Urinary bladder (tissue), 4 donors: ENCODE data around the gene IL31RA. TPM values are rescaled to one million over a fixed set of nuclear protein-coding genes. Genes with fewer than 3 reads are reported as not detected.

Source experiments
- DNase-seq: peaks from one replicate; pipeline ENCODE4 v3.0.0-alpha.2; 2015; ENCODE audit errors: extremely low spot score
- H3K27ac ChIP-seq: one replicate; pipeline ENCODE4 v1.5.1; 2013; ENCODE audit warnings: low read depth, mild to moderate bottlenecking, moderate library complexity
- H3K36me3 ChIP-seq: one replicate; pipeline ENCODE4 v1.6.1; 2013; ENCODE audit warnings: mild to moderate bottlenecking, moderate library complexity; ENCODE audit not compliant: insufficient read depth
- H3K4me1 ChIP-seq: one replicate; pipeline ENCODE4 v1.6.1; 2013; ENCODE audit warnings: mild to moderate bottlenecking, moderate library complexity; ENCODE audit not compliant: insufficient read depth
- H3K4me3 ChIP-seq: one replicate; pipeline ENCODE4 v1.5.1; 2013; ENCODE audit warnings: low read depth, low read length
- WGBS: extraction: QIAGEN DNeasy Blood & Tissue Kit; methylation state at CpG from one replicate; pipeline ENCODE4 v1.1.7; 2013; 5-methylcytosine and 5-hydroxymethylcytosine counted together
- polyA plus RNA-seq: library from polyadenylated mRNA; stranded (reverse); fragments of 200-250 nt; gene quantifications from one replicate; pipeline ENCODE4 v1.2.3, GENCODE V29; 2013
- total RNA-seq: library from RNA; depleted of rRNA; stranded (reverse); fragments of >200 nt; gene quantifications from one replicate; pipeline ENCODE4 v1.2.3, GENCODE V29; 2014
- donor health status: healthy with polysubstance abuse.
- donor health status: healthy.

Gene IL31RA
- total and polyA plus RNA-seq, 2 donors: 0.26 TPM; not detected in 1

DNA sequence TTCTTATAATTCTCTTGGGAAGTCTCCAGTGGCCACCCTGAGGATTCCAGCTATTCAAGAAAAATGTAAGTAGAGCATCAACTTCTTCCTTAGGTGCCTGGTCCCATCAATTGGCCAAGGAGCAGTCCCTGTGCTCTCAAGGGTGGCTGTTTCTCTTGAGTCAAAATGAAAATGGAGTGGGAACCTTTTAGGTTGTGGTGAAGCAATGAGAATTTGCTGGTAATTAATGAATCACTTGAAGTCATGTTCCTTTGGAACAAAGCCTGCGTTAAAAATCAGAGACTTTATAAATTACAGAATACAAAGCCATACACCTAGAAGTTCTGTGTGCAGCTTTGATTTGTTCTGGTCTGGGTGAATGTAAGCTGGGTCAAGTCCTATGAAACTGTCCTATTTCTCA, 48.9 kb downstream of the IL31RA start:
- 92% methylated on average over 1 of the region's 1 CpG for WGBS
- no peak overlapping the region for H3K4me3 ChIP-seq
- no peak for DNase-seq

GRCh38 chr5:55900776-55901175, 49.6 kb downstream of the IL31RA start:
- H3K4me3 ChIP-seq: no peak overlapping the region
- no peaks in the 10 kb centered on the region for H3K4me1 ChIP-seq
- H3K27ac ChIP-seq: no peak overlapping the region
- DNase-seq: no peak
- no peaks in the 10 kb centered on the region for H3K36me3 ChIP-seq

More for the DNA sequence above, 48.9 kb downstream of the IL31RA start:
- H3K36me3 ChIP-seq: no peaks in the 10 kb centered on the region
- H3K27ac ChIP-seq: no peak overlapping the region
- H3K4me1 ChIP-seq: no peaks in the 10 kb centered on the region

GRCh38 chr5:55902696-55903095, 51.5 kb downstream of the IL31RA start:
- H3K4me3 ChIP-seq: no peak overlapping the region
- no peak overlapping the region for H3K27ac ChIP-seq
- H3K4me1 ChIP-seq: no peaks in the 10 kb centered on the region
- no peak for DNase-seq
- no peaks in the 10 kb centered on the region for H3K36me3 ChIP-seq
- WGBS: 88% methylated on average over 5 of the region's 5 CpGs

DNA sequence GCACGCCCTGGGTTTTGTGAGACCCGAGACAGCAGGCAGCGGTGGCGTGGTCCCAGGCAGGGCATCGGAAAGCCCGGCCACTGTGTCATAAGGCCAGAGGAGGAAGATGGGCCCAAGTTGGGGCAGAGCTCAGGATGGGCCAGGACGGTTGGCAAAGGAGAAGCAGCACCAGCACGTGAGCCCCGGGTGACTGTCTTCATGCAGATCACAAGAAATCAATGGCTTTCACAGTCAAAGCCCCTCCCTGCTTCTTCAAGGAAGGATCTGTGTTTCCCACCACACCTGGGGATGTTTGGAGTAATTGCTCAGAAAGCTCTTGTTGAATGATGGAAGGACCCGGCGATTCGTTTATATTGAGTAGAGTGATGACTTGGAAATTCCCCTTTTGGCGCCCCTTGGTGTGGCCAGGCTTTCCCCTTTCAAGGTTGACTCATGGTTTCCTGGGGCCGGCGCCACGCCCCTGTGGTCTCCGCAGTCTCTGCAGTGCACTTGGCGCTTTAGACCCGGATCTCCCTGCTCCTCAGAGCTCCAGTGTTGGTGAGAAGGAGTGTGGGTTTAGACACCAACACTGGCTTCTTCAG, 52.1 kb downstream of the IL31RA start:
- no peak overlapping the region for H3K4me3 ChIP-seq
- DNase-seq: no peak
- no peaks in the 10 kb centered on the region for H3K36me3 ChIP-seq
- no peaks in the 10 kb centered on the region for H3K4me1 ChIP-seq
- WGBS: 85% methylated on average over 19 of the region's 19 CpGs
- no peak overlapping the region for H3K27ac ChIP-seq

DNA sequence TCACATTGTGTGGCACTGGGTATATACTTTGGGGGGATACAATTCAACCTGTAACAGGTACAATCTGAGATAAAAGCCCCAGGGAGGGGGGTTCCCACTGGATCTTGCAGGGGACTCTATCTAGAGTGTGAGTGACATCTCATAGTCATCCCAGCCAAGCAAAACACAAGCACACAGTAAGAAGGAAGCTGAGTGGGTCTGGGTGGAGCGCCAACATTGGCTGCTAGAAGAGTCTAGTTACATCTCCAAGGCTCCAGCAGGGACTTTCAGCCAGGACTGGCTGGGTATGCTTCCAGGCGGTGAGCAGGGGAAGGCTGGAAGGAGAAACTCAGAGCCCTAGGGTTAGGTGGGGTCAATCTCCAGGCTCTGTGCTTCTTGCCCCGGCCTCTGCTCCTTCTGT, 53.0 kb downstream of the IL31RA start:
- Histone ChIP-seq H3K4me3 (no peak overlapping the region), H3K36me3 (no peaks in the 10 kb centered on the region), H3K4me1 (no peaks in the 10 kb centered on the region), H3K27ac (no peak overlapping the region)
- WGBS: 96% methylated on average over 3 of the region's 3 CpGs
- no peak for DNase-seq

GRCh38 chr5:55905251-55905650, 54.1 kb downstream of the IL31RA start:
- Histone ChIP-seq H3K4me1 (no peaks in the 10 kb centered on the region), H3K4me3 (no peak overlapping the region), H3K36me3 (no peaks in the 10 kb centered on the region), H3K27ac (no peak overlapping the region)
- 77% methylated on average over 4 of the region's 4 CpGs for WGBS
- no peak for DNase-seq

DNA sequence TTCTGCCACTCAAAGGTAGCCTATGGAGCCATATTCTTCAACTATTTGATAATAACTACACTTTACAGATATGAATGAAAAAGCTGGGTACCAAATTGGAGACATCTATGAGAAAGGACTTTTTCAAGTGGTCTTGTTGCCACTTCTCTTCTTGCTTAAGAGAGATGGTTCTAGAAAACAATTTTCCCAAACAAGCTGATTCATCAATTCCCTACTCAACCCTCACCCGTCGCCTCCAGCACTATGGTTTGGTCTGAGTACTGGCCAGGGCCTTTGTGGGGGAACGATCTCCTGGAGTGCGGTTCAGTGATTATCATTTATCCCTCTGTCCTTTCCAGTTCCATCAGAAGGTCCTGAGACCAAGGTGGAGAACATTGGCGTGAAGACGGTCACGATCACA, 56.8 kb downstream of the IL31RA start:
- H3K36me3 ChIP-seq: no peaks in the 10 kb centered on the region
- H3K4me1 ChIP-seq: no peaks in the 10 kb centered on the region
- 97% methylated on average over 7 of the region's 7 CpGs for WGBS
- no peak overlapping the region for H3K4me3 ChIP-seq
- DNase-seq: no peak
- no peak overlapping the region for H3K27ac ChIP-seq

DNA sequence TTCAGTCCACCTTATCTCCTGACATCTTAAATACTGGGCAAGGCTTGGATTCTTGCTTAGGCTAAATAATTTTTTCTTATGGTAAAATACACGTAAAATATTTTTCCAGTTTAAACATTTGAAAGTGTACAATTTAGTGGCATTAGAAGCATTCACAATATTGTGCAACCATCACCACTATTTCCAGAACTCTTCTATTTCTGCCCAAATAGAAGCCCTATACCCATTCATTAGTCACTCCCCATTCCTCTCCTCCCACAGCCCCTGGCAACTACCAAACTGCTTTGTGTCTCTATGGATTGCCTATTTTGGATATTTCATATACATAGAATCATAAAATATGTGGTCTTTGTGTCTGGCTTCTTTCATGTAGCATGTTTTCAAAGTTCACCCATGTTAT, 57.6 kb downstream of the IL31RA start:
- no peaks in the 10 kb centered on the region for H3K36me3 ChIP-seq
- no peaks in the 10 kb centered on the region for H3K4me1 ChIP-seq
- no peak for DNase-seq
- H3K27ac ChIP-seq: no peak overlapping the region
- 82% methylated on average over 1 of the region's 1 CpG for WGBS
- no peak overlapping the region for H3K4me3 ChIP-seq

DNA sequence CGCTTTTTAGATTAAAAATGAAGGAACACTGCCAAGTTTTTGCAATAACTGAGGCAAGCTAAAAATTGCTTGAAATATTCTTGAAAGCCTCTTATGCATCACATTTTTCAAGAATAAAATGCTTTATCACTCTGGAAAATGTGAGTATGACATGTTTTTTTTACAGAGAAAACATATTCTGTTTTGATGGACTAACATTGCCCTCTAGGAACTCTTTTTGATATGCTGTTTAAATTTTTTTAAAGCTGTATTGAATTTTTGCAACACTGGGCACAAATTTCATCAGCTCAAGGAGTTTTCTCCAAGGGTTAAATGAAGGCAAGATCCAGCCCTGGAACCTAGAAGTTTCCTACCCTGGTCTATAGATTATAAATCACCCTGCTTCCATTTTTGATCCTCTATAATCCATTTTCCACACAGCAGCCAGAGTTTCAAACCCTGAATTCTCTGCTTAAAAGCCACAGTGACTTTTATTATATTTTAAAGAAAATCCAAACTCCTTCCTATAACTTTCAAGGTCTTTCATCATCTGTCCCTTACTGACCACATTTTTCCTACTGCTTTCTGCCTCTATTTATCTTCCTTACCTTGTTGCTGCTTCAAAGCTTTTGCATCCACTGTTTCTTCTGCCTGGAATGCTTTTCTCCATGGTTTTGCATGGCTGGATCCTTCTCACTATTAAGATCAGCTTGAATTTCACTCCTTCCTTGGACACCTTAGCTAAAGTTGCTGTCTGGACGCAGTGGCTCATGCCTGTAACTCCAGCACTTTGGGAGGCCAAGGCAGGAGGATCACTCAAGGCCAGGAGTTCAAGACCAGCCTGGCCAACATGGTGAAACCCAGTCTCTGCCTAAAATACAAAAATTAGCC, 60.9 kb downstream of the IL31RA start:
- no peak for DNase-seq
- no peak overlapping the region for H3K4me3 ChIP-seq
- no peaks in the 10 kb centered on the region for H3K4me1 ChIP-seq
- no peak overlapping the region for H3K27ac ChIP-seq
- no peaks in the 10 kb centered on the region for H3K36me3 ChIP-seq
- 59% methylated on average over 2 of the region's 2 CpGs for WGBS

DNA sequence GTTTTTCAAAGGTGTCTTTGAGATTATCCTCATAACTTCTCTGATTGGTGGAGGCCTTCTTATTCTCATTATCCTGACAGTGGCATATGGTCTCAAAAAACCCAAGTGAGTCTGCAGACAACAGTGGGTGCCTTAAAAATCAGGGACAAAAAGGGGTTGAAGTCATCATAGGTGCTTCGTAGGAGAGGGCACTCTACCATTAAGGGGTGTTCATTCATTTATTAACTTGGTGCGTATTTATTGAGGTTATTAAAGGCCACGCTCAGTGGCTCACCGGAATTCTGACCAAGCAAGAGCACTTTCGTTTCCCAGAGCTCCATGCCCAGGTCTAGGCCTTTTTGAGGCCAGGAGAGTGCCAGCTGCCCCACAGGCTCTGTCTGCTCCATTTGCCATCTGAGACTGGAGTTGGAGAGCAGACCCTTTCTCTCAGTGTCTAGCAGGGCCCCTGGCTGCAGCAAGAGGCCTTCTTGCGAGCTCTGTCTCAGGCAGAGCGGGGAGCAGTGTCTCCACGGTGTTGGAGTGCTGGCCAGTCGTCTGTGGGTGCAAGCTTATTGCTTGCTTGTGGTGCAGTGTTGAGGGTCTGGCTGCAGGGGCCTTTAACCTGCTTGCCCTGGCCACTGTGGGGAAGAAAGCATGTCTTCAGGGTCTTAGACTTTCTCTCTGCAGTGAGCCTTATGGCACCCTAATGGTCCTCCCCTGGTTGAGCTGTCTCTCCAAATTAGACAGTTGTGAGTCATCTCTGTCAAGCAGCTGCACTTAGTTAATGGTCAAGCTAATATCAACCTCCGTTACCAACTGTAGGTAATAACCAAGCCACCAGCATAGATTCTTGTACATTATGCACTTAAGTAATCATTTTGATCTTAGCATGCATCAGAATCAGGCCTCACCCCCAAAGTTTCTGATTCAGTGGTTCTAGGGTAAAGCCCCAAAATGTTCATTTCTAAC, 62.6 kb downstream of the IL31RA start:
- Histone ChIP-seq H3K4me1 (no peaks in the 10 kb centered on the region), H3K27ac (no peak overlapping the region), H3K4me3 (no peak overlapping the region), H3K36me3 (no peaks in the 10 kb centered on the region)
- 92% methylated on average over 10 of the region's 10 CpGs for WGBS
- no peak for DNase-seq

- Histone ChIP-seq H3K4me1 (no peaks in the 10 kb centered on the region), H3K27ac (no peak overlapping the region), H3K36me3 (no peaks in the 10 kb centered on the region), H3K4me3 (no peak overlapping the region)
- no peak for DNase-seq
- 99% methylated on average over 2 of the region's 2 CpGs for WGBS
These were observed 63.8 kb downstream of the IL31RA start for GRCh38 chr5:55914971-55915370.

DNA sequence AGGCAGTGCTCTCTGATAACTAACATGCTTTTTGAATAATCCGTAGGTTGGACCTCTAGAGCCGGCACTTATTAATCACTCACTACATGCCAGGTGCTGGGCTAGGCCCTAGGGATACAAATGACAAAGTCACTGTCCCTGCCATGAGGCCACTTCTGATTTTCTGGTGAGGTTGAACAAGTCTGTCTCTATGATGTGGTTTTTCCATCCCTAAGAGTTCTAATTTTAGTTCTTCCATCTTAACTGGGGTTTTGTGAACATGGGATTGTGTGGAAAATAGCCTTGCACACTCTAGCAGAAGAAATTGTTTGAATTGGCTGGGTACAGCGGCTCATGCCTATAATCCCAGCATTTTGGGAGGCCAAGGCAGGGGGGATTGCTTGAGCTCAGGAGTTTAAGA, 64.6 kb downstream of the IL31RA start:
- no peak for DNase-seq
- Histone ChIP-seq H3K36me3 (no peaks in the 10 kb centered on the region), H3K4me1 (no peaks in the 10 kb centered on the region), H3K4me3 (no peak overlapping the region), H3K27ac (no peak overlapping the region)
- WGBS: 80% methylated on average over 3 of the region's 3 CpGs

DNA sequence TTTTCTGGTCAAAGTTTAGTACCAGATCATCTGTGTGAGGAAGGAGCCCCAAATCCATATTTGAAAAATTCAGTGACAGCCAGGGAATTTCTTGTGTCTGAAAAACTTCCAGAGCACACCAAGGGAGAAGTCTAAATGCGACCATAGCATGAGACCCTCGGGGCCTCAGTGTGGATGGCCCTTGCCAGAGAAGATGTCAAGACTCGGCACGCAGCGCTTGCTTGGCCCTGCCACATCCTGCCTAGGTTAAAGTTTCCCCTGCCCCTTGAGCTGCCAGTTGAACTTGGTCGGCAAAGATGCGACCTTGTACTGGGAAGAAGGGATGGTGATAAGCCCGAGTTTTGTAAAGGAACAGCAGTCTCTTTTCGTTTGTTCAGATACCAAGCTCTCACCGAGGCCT, 65.8 kb downstream of the IL31RA start:
- no peaks in the 10 kb centered on the region for H3K4me1 ChIP-seq
- no peaks in the 10 kb centered on the region for H3K36me3 ChIP-seq
- DNase-seq: no peak
- no peak overlapping the region for H3K4me3 ChIP-seq
- WGBS: 86% methylated on average over 10 of the region's 10 CpGs
- H3K27ac ChIP-seq: no peak overlapping the region
